H1 (cell line): ENCODE measurements around the gene DOCK1. TPM values are rescaled to one million over a fixed set of nuclear protein-coding genes. Genes with fewer than 3 reads are reported as not detected.

Experiments
- CEBPB ChIP-seq: IDR thresholded peaks from 2 replicates; pipeline ENCODE4 v1.6.1; 2012; ENCODE audit warnings: low read depth, low read length
- SP1 ChIP-seq: IDR thresholded peaks from 2 replicates; pipeline ENCODE4 v1.6.1; 2011; ENCODE audit warnings: low read depth, low read length
- SP4 ChIP-seq: IDR thresholded peaks from 2 replicates; pipeline ENCODE4 v1.6.1; 2012; ENCODE audit warnings: low read length, inconsistent platforms
- TAF1 ChIP-seq: IDR thresholded peaks from 2 replicates; pipeline ENCODE4 v1.6.1; 2011; ENCODE audit warnings: mild to moderate bottlenecking, low read depth, low read length
- polyA plus RNA-seq, 7 experiments: library from polyadenylated mRNA; depleted of rRNA in 3 of 7; stranded (reverse) in 5 of 7; unstranded in 2 of 7; fragments of >200 nt in 5 of 7; fragments of 200-250 nt in 2 of 7; gene quantifications; 1 replicate in 5 of 7; 2 replicates in 1 of 7; 4 replicates in 1 of 7; pipeline versions ENCODE4 v1.2.1 to v1.2.3, GENCODE V29; 2011 to 2013; ENCODE audit warnings: missing spikeins in 2 of 7, mixed read lengths in 2 of 7
- total RNA-seq: library from RNA; stranded (reverse); fragmentation: NEBNext Ultra II Directional; extraction: Animal tissue kit (Norgen Biotek cat#: 25700); gene quantifications from 2 replicates; pipeline ENCODE4 v1.2.1, GENCODE V29; 2021
- TF ChIP-seq, protein P1 (sequence below): fragments of 300-600 bp; sonication (generic); IDR thresholded peaks from 2 replicates; pipeline ENCODE4 v1.7.1; 2012; ENCODE audit warnings: low read length, moderate library complexity, mild to moderate bottlenecking, inconsistent platforms; ENCODE audit not compliant: insufficient replicate concordance

The DOCK1 gene
- total and polyA plus RNA-seq, 2 of the 8 experiments (the other 6 are each of a cell fraction or from before 2014, with no cell fraction given): 11.6 to 53.0 TPM

DNA sequence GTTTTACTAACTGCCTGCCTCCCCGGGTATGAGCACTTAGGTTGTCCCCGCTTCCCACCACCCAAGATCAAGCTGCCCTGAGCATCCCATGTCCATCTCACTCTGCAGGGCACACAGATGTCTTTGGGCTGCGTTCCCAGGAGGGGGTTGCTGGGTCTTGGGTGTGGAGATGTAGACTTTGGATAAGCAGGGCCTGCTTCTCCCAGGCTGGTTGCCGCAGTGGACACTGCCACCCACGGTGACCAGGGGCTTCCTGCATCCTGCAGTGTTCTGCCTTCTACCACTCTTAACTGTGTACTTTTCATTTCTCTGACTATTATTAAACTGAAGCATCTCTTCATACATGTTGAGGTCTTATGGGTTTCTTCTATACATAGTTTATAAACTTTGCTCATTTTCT is 70.0 kb downstream of the DOCK1 start (continued):
- no peak for TF ChIP-seq SP1
- TF ChIP-seq SP4: no peak
- no peak for TF ChIP-seq CEBPB
- TF ChIP-seq, protein P1, sequence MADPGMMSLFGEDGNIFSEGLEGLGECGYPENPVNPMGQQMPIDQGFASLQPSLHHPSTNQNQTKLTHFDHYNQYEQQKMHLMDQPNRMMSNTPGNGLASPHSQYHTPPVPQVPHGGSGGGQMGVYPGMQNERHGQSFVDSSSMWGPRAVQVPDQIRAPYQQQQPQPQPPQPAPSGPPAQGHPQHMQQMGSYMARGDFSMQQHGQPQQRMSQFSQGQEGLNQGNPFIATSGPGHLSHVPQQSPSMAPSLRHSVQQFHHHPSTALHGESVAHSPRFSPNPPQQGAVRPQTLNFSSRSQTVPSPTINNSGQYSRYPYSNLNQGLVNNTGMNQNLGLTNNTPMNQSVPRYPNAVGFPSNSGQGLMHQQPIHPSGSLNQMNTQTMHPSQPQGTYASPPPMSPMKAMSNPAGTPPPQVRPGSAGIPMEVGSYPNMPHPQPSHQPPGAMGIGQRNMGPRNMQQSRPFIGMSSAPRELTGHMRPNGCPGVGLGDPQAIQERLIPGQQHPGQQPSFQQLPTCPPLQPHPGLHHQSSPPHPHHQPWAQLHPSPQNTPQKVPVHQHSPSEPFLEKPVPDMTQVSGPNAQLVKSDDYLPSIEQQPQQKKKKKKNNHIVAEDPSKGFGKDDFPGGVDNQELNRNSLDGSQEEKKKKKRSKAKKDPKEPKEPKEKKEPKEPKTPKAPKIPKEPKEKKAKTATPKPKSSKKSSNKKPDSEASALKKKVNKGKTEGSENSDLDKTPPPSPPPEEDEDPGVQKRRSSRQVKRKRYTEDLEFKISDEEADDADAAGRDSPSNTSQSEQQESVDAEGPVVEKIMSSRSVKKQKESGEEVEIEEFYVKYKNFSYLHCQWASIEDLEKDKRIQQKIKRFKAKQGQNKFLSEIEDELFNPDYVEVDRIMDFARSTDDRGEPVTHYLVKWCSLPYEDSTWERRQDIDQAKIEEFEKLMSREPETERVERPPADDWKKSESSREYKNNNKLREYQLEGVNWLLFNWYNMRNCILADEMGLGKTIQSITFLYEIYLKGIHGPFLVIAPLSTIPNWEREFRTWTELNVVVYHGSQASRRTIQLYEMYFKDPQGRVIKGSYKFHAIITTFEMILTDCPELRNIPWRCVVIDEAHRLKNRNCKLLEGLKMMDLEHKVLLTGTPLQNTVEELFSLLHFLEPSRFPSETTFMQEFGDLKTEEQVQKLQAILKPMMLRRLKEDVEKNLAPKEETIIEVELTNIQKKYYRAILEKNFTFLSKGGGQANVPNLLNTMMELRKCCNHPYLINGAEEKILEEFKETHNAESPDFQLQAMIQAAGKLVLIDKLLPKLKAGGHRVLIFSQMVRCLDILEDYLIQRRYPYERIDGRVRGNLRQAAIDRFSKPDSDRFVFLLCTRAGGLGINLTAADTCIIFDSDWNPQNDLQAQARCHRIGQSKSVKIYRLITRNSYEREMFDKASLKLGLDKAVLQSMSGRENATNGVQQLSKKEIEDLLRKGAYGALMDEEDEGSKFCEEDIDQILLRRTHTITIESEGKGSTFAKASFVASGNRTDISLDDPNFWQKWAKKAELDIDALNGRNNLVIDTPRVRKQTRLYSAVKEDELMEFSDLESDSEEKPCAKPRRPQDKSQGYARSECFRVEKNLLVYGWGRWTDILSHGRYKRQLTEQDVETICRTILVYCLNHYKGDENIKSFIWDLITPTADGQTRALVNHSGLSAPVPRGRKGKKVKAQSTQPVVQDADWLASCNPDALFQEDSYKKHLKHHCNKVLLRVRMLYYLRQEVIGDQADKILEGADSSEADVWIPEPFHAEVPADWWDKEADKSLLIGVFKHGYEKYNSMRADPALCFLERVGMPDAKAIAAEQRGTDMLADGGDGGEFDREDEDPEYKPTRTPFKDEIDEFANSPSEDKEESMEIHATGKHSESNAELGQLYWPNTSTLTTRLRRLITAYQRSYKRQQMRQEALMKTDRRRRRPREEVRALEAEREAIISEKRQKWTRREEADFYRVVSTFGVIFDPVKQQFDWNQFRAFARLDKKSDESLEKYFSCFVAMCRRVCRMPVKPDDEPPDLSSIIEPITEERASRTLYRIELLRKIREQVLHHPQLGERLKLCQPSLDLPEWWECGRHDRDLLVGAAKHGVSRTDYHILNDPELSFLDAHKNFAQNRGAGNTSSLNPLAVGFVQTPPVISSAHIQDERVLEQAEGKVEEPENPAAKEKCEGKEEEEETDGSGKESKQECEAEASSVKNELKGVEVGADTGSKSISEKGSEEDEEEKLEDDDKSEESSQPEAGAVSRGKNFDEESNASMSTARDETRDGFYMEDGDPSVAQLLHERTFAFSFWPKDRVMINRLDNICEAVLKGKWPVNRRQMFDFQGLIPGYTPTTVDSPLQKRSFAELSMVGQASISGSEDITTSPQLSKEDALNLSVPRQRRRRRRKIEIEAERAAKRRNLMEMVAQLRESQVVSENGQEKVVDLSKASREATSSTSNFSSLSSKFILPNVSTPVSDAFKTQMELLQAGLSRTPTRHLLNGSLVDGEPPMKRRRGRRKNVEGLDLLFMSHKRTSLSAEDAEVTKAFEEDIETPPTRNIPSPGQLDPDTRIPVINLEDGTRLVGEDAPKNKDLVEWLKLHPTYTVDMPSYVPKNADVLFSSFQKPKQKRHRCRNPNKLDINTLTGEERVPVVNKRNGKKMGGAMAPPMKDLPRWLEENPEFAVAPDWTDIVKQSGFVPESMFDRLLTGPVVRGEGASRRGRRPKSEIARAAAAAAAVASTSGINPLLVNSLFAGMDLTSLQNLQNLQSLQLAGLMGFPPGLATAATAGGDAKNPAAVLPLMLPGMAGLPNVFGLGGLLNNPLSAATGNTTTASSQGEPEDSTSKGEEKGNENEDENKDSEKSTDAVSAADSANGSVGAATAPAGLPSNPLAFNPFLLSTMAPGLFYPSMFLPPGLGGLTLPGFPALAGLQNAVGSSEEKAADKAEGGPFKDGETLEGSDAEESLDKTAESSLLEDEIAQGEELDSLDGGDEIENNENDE: no peak
- no peak for TF ChIP-seq TAF1
